Measurements from ENCODE around the gene DRC3. TPM values are rescaled to one million over a fixed set of nuclear protein-coding genes. Genes with fewer than 3 reads are reported as not detected.

Gene DRC3
- total RNA-seq, 2 donors from 2014 or later, result 2.0 to 2.6 TPM

DNA sequence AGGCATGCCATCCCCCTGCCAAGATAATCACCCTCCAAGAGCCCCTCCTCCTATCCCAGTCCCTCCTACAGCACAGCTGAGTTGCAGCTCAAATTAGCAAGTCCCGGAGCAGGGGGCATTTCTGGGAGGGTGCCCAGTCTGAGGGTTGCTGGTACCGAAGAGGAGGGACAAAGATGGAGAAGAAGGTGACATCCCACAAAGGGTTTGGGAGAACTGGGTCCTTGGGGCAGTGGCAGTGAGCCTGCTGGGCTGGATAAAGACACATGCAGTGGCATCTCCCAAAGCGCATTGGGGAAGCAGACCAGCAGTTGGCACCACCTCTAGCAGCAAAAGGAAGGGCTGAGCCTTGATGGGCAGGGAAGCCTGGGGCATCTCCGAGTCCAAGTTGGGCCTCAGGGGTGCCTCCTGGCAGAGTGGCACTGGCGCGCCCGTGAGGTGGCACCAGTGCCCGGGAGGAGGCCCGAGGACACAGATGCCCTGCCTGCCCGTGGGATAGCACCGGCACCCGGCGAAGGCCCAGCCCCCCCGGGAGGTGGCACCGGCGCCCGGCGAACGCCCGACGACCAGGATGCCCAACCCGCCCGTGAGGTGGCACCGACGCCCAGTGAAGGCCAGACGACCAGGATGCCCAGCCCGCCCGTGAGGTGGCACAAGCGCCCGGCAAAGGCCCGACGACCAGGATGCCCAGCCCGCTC, 1.1 kb upstream of the DRC3 start:
- Mint-ChIP-seq H3K27ac (no peak overlapping the region), H3K27me3 (ENCODE audit: insufficient read depth) (no peaks in the 10 kb centered on the region), H3K9me3 (no peaks in the 10 kb centered on the region), H3K36me3 (ENCODE audit: low read depth) (no peaks in the 10 kb centered on the region), H3K4me3 (peak overlapping the region; percentile 80), H3K4me1 (peaks cover 15% of the 10 kb centered on the region)
- DNase-seq, result no peak
- 19 to 29% methylated on average over 10 to 33 of the region's 33 CpGs for WGBS, 2 experiments (ENCODE audit: insufficient coverage in 1 of 2, insufficient read length in 1 of 2)
- peak overlapping the region; percentile 20 for H3K9ac ChIP-seq (ENCODE audit: extremely low read depth, low read length, poor library complexity, severe bottlenecking)
- TF ChIP-seq, protein P1, sequence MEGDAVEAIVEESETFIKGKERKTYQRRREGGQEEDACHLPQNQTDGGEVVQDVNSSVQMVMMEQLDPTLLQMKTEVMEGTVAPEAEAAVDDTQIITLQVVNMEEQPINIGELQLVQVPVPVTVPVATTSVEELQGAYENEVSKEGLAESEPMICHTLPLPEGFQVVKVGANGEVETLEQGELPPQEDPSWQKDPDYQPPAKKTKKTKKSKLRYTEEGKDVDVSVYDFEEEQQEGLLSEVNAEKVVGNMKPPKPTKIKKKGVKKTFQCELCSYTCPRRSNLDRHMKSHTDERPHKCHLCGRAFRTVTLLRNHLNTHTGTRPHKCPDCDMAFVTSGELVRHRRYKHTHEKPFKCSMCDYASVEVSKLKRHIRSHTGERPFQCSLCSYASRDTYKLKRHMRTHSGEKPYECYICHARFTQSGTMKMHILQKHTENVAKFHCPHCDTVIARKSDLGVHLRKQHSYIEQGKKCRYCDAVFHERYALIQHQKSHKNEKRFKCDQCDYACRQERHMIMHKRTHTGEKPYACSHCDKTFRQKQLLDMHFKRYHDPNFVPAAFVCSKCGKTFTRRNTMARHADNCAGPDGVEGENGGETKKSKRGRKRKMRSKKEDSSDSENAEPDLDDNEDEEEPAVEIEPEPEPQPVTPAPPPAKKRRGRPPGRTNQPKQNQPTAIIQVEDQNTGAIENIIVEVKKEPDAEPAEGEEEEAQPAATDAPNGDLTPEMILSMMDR (conservative IDR thresholded peaks at IDR 0.05), result no peak
- H3K4me3 ChIP-seq (ENCODE audit: low read length), result peak overlapping the region; percentile 78
- no peaks in the 10 kb centered on the region for H3K36me3 ChIP-seq (ENCODE audit: control insufficient read depth, insufficient read depth, low read length)
- no peaks in the 10 kb centered on the region for H3K27me3 ChIP-seq (ENCODE audit: control insufficient read depth, insufficient read depth, low read length, poor library complexity, severe bottlenecking)
- H3K27ac ChIP-seq (ENCODE audit: low read depth, low read length), result no peak overlapping the region
- H3K4me1 ChIP-seq (ENCODE audit: control insufficient read depth, insufficient read depth, low read length), result no peaks in the 10 kb centered on the region
- H3K9me3 ChIP-seq (ENCODE audit: control insufficient read depth, low read length), result no peaks in the 10 kb centered on the region

DNA sequence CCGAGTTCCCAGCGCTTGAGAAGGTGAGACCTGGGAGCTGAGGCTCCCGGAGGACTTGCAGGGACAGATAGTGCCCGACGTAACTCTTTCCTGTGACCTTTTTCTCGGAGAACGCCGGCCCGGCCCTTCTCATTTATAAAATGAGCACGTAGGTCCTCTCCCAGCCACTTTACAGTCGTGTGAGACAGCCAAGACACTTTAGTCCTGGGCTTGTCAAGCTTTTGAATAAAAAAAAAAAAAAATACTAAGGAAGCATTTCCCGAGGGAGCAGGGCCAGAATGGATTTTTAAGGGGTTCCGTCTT, 241 bp downstream of the DRC3 start:
- TF ChIP-seq, protein P1 (conservative IDR thresholded peaks at IDR 0.05), result no peak
- Mint-ChIP-seq H3K36me3 (ENCODE audit: low read depth) (no peaks in the 10 kb centered on the region), H3K27me3 (ENCODE audit: insufficient read depth) (no peaks in the 10 kb centered on the region), H3K9me3 (no peaks in the 10 kb centered on the region), H3K27ac (peak overlapping the region; percentile 87), H3K4me3 (peak overlapping the region; percentile 80), H3K4me1 (peaks cover 12% of the 10 kb centered on the region)
- DNase-seq, result no peak
- Histone ChIP-seq H3K4me1 (ENCODE audit: control insufficient read depth, insufficient read depth, low read length) (no peaks in the 10 kb centered on the region), H3K9me3 (ENCODE audit: control insufficient read depth, low read length) (no peaks in the 10 kb centered on the region), H3K27ac (ENCODE audit: low read depth, low read length) (peak overlapping the region; percentile 68), H3K4me3 (ENCODE audit: low read length) (peak overlapping the region; percentile 91), H3K36me3 (ENCODE audit: control insufficient read depth, insufficient read depth, low read length) (no peaks in the 10 kb centered on the region), H3K9ac (ENCODE audit: extremely low read depth, low read length, poor library complexity, severe bottlenecking) (peak overlapping the region; percentile 78), H3K27me3 (ENCODE audit: control insufficient read depth, insufficient read depth, low read length, poor library complexity, severe bottlenecking) (no peaks in the 10 kb centered on the region)
- WGBS, 2 experiments (ENCODE audit: insufficient coverage in 1 of 2, insufficient read length in 1 of 2), result 8 to 9% methylated on average over 13 of the region's 13 CpGs

DNA sequence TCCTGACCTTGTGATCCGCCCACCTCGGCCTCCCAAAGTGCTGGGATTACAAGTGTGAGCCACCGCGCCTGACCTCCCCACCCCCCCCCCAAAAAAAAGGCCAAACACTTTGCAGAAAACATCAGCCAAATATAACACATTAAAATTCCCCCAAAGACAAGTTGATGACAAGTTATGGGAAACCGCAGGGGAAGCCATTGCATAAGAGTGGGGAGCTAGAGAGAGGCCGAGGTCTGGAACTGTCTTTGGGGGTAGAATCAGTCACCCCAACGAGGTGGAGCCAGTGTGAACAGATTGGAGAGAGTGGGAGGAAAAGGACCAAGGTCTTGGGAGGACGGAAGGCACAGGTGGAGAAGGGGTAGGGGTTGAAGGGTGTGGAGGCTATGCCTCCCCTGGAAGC, 2.8 kb downstream of the DRC3 start:
- Mint-ChIP-seq H3K4me1 (peaks cover 10% of the 10 kb centered on the region), H3K36me3 (ENCODE audit: low read depth) (no peaks in the 10 kb centered on the region), H3K27me3 (ENCODE audit: insufficient read depth) (no peaks in the 10 kb centered on the region), H3K4me3 (no peak overlapping the region), H3K9me3 (no peaks in the 10 kb centered on the region), H3K27ac (no peak overlapping the region)
- WGBS, 2 experiments (ENCODE audit: insufficient coverage in 1 of 2, insufficient read length in 1 of 2), result 83 to 85% methylated on average over 4 to 7 of the region's 8 CpGs
- H3K9me3 ChIP-seq (ENCODE audit: control insufficient read depth, low read length), result no peaks in the 10 kb centered on the region
- H3K9ac ChIP-seq (ENCODE audit: extremely low read depth, low read length, poor library complexity, severe bottlenecking), result no peak overlapping the region
- no peaks in the 10 kb centered on the region for H3K36me3 ChIP-seq (ENCODE audit: control insufficient read depth, insufficient read depth, low read length)
- H3K27ac ChIP-seq (ENCODE audit: low read depth, low read length), result no peak overlapping the region
- no peak for DNase-seq
- no peak overlapping the region for H3K4me3 ChIP-seq (ENCODE audit: low read length)
- TF ChIP-seq, protein P1 (conservative IDR thresholded peaks at IDR 0.05), result no peak
- no peaks in the 10 kb centered on the region for H3K4me1 ChIP-seq (ENCODE audit: control insufficient read depth, insufficient read depth, low read length)
- H3K27me3 ChIP-seq (ENCODE audit: control insufficient read depth, insufficient read depth, low read length, poor library complexity, severe bottlenecking), result no peaks in the 10 kb centered on the region
